ENCODE measurements around the gene TNS2.

Gene TNS2

DNA sequence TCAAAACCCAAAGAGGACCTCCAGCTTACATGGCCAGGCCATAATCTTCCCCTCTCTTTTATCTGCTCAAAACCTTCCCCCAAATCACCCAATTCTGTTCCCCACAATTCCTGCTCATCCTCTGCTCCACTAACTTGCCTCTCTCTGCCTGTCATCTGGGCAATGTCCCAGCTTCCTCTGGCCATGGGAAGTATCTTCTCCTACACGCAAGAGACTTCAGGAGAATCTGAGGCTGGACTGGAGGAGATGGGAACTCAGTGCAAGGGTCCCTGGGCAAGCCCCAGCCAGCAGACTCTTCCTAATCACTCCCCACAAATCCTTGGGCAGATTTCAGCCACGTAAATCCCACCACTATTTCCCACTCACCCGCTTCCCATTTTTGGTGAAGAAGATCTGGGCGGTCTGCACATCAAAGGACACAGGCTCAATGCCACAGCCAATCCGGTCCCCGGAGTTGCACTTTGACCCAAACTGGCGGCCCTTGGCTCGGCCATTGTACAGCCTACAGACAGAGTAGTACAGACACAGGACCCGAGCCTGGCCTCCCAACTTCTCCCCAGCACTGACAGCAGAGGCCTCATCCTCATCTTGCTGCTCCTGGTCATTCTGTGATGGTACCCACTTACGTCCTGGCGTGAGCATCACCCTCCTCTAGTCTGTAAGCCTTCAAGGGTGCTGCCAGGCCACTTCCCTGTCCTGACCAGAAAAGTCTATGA, 24.6 kb downstream of the TNS2 start:
- TF ChIP-seq, protein P1, sequence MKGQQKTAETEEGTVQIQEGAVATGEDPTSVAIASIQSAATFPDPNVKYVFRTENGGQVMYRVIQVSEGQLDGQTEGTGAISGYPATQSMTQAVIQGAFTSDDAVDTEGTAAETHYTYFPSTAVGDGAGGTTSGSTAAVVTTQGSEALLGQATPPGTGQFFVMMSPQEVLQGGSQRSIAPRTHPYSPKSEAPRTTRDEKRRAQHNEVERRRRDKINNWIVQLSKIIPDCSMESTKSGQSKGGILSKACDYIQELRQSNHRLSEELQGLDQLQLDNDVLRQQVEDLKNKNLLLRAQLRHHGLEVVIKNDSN (IDR thresholded peaks at IDR 0.05): no peak
- TF ChIP-seq, protein P2, sequence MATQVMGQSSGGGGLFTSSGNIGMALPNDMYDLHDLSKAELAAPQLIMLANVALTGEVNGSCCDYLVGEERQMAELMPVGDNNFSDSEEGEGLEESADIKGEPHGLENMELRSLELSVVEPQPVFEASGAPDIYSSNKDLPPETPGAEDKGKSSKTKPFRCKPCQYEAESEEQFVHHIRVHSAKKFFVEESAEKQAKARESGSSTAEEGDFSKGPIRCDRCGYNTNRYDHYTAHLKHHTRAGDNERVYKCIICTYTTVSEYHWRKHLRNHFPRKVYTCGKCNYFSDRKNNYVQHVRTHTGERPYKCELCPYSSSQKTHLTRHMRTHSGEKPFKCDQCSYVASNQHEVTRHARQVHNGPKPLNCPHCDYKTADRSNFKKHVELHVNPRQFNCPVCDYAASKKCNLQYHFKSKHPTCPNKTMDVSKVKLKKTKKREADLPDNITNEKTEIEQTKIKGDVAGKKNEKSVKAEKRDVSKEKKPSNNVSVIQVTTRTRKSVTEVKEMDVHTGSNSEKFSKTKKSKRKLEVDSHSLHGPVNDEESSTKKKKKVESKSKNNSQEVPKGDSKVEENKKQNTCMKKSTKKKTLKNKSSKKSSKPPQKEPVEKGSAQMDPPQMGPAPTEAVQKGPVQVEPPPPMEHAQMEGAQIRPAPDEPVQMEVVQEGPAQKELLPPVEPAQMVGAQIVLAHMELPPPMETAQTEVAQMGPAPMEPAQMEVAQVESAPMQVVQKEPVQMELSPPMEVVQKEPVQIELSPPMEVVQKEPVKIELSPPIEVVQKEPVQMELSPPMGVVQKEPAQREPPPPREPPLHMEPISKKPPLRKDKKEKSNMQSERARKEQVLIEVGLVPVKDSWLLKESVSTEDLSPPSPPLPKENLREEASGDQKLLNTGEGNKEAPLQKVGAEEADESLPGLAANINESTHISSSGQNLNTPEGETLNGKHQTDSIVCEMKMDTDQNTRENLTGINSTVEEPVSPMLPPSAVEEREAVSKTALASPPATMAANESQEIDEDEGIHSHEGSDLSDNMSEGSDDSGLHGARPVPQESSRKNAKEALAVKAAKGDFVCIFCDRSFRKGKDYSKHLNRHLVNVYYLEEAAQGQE (IDR thresholded peaks at IDR 0.05; ENCODE audit: low read depth): no peak
- TF ChIP-seq NFIC (IDR thresholded peaks at IDR 0.05) (no peak), TCF12 (IDR thresholded peaks at IDR 0.05; ENCODE audit: low read depth) (no peak), ZBTB7A (IDR thresholded peaks at IDR 0.05; ENCODE audit: low read depth) (no peak), EGR1 (IDR thresholded peaks at IDR 0.05) (no peak), YY1 (IDR thresholded peaks at IDR 0.05; ENCODE audit: low read depth) (no peak), FOXM1 (IDR thresholded peaks at IDR 0.05; ENCODE audit: borderline replicate concordance, low read depth) (no peak), EP300 (IDR thresholded peaks at IDR 0.05; ENCODE audit: borderline replicate concordance) (no peak), TEAD4 (IDR thresholded peaks at IDR 0.05) (no peak)
- TF ChIP-seq, protein P3, sequence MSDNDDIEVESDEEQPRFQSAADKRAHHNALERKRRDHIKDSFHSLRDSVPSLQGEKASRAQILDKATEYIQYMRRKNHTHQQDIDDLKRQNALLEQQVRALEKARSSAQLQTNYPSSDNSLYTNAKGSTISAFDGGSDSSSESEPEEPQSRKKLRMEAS (IDR thresholded peaks at IDR 0.05): no peak

DNA sequence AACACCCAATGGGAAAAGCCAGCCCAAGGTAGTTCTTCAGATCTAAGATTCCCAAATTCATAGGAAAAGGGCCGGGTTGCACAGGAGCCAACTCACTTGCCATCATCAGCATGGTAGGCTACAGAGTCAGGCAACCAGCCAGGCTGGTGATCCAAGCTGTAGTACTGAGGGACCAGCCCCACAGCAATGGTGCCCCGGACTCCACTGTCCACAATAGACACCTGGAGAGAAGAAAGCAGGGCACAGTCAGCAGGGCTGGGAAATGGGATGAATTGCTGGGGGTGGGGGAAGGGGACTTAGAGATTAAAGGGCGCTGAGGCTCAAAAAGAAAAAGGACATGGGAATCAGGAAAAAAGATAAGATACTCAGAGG, 25.1 kb downstream of the TNS2 start:
- TF ChIP-seq CEBPB (IDR thresholded peaks at IDR 0.05) (no peak), ZBTB7A (IDR thresholded peaks at IDR 0.05; ENCODE audit: low read depth) (no peak)

DNA sequence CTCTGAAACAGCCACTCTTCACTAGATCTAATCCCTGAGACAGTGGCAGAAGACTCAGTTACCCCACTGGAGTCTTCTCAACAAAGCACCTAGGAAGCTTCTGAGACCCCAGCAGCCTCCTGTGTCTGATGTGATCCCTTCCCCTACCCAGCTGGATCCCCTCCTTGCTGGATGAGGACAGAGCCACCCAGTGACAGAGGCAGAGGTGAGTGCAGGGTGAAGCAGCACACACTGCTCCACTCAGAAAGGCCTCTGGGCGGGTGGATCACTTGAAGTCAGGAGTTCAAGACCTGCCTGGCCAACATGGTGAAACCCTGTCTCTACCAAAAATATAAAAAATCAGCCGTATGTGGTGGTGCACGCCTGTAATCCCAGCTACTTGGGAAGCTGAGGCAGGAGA, 26.6 kb downstream of the TNS2 start:
- no peak for TF ChIP-seq RAD21 (IDR thresholded peaks at IDR 0.05; ENCODE audit: low read depth)
- TF ChIP-seq, protein P2 (IDR thresholded peaks at IDR 0.05; ENCODE audit: low read depth): no peak
- TF ChIP-seq EGR1 (IDR thresholded peaks at IDR 0.05): no peak
- TF ChIP-seq CREB1 (IDR thresholded peaks at IDR 0.05; ENCODE audit: low read depth): no peak
- TF ChIP-seq FOXM1 (IDR thresholded peaks at IDR 0.05; ENCODE audit: borderline replicate concordance, low read depth): no peak
- TF ChIP-seq ZBTB7A (IDR thresholded peaks at IDR 0.05; ENCODE audit: low read depth): no peak
- TF ChIP-seq YY1 (IDR thresholded peaks at IDR 0.05; ENCODE audit: low read depth): no peak
- TF ChIP-seq EP300 (IDR thresholded peaks at IDR 0.05; ENCODE audit: borderline replicate concordance): no peak
- TF ChIP-seq, protein P3 (IDR thresholded peaks at IDR 0.05): no peak
- no peak for TF ChIP-seq CEBPB (IDR thresholded peaks at IDR 0.05)
- TF ChIP-seq NFIC (IDR thresholded peaks at IDR 0.05): no peak
- no peak for TF ChIP-seq TAF1 (IDR thresholded peaks at IDR 0.05; ENCODE audit: low read depth)
- TF ChIP-seq TCF12 (IDR thresholded peaks at IDR 0.05; ENCODE audit: low read depth): no peak
- no peak for TF ChIP-seq TEAD4 (IDR thresholded peaks at IDR 0.05)
- TF ChIP-seq, protein P1 (IDR thresholded peaks at IDR 0.05): no peak

DNA sequence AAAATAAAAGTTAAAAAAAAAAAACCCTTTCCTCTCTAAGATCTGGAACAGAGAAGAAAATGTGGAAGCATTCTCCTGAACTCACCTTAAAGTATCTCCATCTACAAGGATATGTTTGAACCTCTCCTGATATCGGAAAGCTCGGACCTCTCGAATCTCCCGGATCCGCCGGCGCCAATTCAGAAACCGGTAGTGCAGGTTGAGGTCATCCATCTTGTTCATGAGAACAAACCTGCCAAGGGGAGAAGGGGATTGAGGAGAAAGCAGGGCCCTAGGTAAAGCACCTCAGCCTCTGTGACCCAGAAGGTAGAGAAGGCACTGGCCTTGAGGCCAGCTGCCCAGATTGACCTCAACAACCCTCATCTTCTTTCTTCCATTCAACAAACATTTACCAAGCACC, 27.2 kb downstream of the TNS2 start:
- TF ChIP-seq ZBTB7A (IDR thresholded peaks at IDR 0.05; ENCODE audit: low read depth) (no peak), CEBPB (IDR thresholded peaks at IDR 0.05) (no peak), EP300 (IDR thresholded peaks at IDR 0.05; ENCODE audit: borderline replicate concordance) (no peak), TCF12 (IDR thresholded peaks at IDR 0.05; ENCODE audit: low read depth) (no peak), YY1 (IDR thresholded peaks at IDR 0.05; ENCODE audit: low read depth) (no peak), FOXM1 (IDR thresholded peaks at IDR 0.05; ENCODE audit: borderline replicate concordance, low read depth) (no peak), NFIC (IDR thresholded peaks at IDR 0.05) (no peak), RAD21 (IDR thresholded peaks at IDR 0.05; ENCODE audit: low read depth) (no peak), CREB1 (IDR thresholded peaks at IDR 0.05; ENCODE audit: low read depth) (no peak), TEAD4 (IDR thresholded peaks at IDR 0.05) (no peak), TAF1 (IDR thresholded peaks at IDR 0.05; ENCODE audit: low read depth) (no peak), EGR1 (IDR thresholded peaks at IDR 0.05) (no peak)
- TF ChIP-seq, protein P3 (IDR thresholded peaks at IDR 0.05): no peak
- TF ChIP-seq, protein P2 (IDR thresholded peaks at IDR 0.05; ENCODE audit: low read depth): no peak
- TF ChIP-seq, protein P1 (IDR thresholded peaks at IDR 0.05): no peak
